NB4 (cell line): ENCODE data around the gene FMN1.

Experiments
- POLR2A ChIP-seq: IDR thresholded peaks from 2 replicates; pipeline ENCODE4 v1.6.1; 2011; ENCODE audit warnings: mild to moderate bottlenecking; ENCODE audit not compliant: insufficient read length; ENCODE audit errors: extremely low read depth
- TF ChIP-seq, protein P1 (sequence below): IDR thresholded peaks from one replicate; pipeline ENCODE4 v1.5.1; 2012; ENCODE audit warnings: low read depth, low read length

DNA sequence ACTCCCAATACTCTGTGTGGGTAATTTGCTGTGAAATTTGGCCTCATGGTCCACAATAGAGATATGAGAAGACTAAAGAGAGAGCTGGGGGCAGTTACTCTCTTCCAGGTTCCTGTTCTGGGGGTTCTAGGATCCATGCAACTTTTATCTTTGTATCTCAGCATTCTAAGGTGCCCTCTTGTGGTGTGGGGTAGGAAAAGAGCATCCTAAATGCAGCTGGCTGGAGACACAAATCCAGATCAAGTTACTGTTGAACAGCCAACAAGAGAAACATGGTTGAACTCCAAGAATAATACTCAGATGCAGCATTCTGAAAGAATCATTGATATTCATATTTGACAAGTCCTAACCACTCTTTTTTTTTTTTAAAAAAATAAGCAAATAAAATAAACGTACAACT, 238.5 kb downstream of the FMN1 start:
- TF ChIP-seq, protein P1, sequence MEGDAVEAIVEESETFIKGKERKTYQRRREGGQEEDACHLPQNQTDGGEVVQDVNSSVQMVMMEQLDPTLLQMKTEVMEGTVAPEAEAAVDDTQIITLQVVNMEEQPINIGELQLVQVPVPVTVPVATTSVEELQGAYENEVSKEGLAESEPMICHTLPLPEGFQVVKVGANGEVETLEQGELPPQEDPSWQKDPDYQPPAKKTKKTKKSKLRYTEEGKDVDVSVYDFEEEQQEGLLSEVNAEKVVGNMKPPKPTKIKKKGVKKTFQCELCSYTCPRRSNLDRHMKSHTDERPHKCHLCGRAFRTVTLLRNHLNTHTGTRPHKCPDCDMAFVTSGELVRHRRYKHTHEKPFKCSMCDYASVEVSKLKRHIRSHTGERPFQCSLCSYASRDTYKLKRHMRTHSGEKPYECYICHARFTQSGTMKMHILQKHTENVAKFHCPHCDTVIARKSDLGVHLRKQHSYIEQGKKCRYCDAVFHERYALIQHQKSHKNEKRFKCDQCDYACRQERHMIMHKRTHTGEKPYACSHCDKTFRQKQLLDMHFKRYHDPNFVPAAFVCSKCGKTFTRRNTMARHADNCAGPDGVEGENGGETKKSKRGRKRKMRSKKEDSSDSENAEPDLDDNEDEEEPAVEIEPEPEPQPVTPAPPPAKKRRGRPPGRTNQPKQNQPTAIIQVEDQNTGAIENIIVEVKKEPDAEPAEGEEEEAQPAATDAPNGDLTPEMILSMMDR = peak; percentile 57
- TF ChIP-seq POLR2A = no peak
